Hippocampal formation (tissue), 2 donors: ENCODE measurements around the gene ADRB2.

Experiments
- DNase-seq, 2 donors: peaks; one replicate each; lab custom pipeline; 2025; lab: John Stamatoyannopoulos, UW

Gene ADRB2

DNA sequence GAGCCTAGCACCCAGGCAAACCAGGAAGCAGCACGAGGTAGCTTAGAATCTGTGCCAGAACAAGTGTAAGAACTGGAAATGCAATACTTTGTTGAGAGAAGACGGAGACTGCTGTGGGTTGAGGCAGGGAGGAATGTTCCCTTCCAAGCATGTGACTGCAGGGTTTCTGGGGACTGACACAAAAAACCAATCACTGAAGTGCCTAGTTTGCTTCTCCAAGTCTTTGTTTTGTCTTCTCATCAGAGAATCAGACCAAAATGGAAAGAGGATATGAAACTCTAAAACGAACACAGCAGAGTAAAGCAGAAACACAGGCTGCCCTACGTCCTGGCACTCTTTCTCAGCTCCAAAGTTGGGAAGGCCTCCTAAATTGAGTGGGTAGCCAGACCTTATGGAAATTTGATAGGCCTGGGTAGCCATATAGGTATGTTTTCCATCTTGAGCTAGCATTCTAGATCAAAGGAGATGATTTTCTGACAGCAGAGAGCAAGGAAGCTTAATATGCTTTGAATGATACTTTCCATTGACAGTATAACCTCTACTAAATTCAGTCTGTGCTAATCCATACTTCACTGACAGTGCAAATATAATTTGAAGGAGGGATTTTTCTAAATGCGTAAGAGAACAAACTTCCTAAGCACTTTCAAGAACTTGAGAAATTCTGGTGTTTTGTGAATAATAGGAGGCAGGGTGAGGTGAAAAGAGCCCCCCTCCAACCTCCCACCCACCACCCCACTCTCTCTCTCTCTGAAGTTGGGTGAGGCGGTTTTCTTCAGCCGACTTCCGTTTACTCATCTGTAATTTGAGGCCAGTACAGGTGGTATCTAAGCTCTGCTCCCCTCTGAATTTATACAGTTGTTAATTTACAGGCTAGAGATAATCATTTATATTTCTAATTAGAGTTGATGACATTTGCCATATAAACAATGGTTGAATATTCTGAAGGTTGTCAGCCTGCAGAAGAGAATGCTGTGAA lies 5.5 kb downstream of the ADRB2 start:
- DNase-seq: peak; percentile 30 to 35

DNA sequence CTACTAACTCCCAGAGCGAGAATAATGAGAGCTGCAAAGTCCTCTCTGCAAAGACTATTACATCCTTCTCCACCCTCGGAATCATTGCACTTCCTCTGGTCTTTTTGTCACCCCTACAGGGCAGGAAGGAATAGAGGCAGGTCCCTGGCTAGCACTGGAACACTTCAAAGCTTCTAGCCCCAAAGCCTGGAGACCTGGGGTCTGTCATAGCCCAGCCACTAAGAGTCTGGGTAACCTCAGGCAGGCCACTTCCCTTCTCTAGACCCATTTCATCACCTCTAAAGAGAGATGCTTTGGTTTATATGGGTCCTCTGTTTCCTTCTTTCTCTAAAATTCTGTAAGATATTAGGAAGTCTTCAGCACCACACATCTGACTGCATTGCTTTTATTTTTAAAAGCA lies 6.7 kb downstream of the ADRB2 start:
- DNase-seq: no peak

GRCh38 chr5:148833925-148834324 lies 7.5 kb downstream of the ADRB2 start:
- no peak for DNase-seq

- no peak for DNase-seq
Observed at GRCh38 chr5:148834689-148835088, 8.3 kb downstream of the ADRB2 start.

GRCh38 chr5:148836272-148837250 lies 10.2 kb downstream of the ADRB2 start:
- DNase-seq: no peak

DNA sequence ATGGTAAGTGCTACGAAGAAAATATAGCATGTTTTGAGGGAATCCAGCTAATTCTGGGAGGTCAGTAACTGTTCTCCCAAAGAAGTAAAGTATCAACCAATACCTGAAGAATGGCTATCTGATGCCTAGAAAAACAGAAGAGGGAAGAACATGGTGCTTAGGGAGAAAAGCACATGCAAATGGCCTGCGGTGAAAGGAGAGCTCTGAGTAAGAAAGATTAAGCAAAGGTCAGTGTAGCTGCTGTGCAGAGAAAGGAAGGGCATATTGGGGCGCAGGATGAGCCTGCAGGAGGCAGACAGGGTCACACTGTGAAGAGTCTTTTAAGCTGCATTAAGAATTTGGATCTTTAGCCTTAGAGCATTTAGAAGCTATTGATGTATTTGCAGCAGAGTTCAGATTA lies 11.0 kb downstream of the ADRB2 start:
- no peak for DNase-seq

DNA sequence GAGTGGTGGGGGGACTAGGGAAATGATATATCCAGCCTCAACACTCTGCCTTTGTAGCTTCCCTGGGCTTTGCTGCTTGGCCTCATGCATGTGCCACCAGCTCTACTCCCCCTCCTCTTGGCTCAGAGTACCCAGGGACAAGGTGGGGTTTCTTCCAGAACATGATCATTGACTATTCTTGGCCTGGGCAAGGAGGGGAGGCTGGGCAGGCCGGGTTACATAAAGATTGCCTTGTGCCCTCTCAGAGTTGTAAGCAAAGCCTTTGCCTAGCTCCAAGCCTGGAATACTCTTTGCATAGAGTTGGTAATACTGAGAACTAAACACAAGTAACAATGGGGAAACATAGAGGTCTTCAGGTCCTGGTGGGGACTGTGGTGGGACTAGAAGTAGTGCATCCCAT lies 11.9 kb downstream of the ADRB2 start:
- DNase-seq: no peak

GRCh38 chr5:148839960-148840359 lies 13.5 kb downstream of the ADRB2 start:
- no peak for DNase-seq

DNA sequence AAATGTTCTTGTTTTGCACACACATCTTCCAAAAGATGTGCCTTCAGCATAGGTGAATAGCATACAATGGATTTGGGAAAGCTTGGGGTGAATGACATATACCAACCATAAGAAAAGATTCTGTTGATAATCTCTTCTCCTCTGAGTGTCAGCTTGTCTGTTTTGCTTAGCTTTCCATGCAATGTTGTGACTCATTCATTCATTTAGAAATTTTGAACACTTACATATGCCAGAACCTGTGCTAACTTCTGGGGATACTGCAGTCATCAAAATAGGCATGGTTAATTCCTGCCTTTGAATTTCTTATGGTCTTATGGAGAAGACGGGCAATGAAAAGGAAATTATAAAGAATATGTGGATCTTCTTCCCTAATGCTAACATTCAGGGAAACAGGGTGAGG lies 14.1 kb downstream of the ADRB2 start:
- DNase-seq: no peak

- DNase-seq: no peak
Observed at GRCh38 chr5:148841519-148841918, 15.1 kb downstream of the ADRB2 start.

- DNase-seq: no peak
Observed at GRCh38 chr5:148842161-148842560, 15.8 kb downstream of the ADRB2 start.

- DNase-seq: no peak
Observed at GRCh38 chr5:148843510-148844318, 17.3 kb downstream of the ADRB2 start.

- no peak for DNase-seq
Observed at GRCh38 chr5:148844433-148845280, 18.2 kb downstream of the ADRB2 start.

- DNase-seq: no peak
Observed at GRCh38 chr5:148846930-148847329, 20.5 kb downstream of the ADRB2 start.

DNA sequence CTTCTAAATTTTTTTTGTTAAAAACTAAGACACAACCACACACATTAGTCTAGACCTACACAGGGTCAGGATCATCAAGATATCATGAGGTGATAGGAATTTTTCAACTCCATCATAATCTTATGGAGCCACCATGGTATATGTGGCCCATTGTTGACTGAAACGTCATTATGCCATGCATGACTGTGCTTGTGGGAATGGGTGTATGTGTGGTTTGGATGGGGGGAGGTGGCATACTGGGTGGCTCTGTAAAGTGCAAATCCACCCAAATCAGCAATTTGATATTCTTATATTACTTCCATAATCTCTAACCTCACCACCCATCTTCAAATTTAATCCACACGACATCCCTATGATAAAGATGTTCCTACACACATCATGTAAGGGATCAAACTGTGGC lies 21.0 kb downstream of the ADRB2 start:
- no peak for DNase-seq

DNA sequence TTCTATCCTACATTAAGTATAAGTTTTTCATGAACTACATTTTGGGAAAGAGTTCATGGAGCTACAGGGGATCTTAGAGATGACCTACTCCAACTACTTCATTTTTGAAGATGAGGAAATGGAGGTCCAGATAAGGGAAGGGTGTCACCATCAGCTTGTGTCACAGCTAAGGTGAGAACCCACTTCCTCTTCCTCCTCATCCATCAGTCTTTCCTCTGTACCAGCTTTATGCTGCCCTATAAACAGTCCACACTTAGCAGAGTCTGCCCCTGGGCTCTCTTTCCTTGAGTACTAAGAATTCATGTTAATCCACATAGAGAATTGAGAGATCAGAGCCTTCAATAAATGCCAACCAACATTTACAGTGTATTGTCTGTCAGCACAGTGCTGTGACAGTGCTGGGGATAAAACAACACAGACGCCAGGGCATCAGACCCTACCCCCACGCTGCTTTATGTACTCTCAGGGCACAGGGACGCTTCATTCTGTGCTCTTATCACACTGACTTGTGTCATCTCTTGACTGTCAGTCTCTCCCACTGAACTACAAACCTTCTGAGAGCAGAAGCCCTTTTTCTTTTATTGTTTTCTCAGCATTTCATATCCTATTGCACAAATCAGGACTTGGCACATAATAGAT lies 22.1 kb downstream of the ADRB2 start:
- no peak for DNase-seq

GRCh38 chr5:148849461-148849860 lies 23.1 kb downstream of the ADRB2 start:
- no peak for DNase-seq

DNA sequence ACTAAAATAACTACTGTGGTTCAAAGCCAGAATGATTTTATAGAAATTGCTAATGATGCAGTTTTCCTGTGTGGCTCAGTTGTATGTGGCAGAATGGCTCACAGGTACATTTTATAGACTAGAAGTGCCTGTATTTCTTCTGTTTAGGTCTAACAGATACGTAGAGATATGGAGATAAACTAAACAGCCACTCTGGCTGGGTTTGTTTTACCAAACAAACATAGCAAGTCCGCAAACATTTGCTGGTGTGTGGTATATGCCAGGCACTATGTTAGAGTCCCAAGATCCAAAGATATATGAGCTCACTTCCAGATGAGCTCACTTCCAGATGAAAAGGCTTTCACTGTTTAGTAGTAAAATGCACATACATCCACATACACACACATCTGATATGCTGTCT lies 24.4 kb downstream of the ADRB2 start:
- no peak for DNase-seq

DNA sequence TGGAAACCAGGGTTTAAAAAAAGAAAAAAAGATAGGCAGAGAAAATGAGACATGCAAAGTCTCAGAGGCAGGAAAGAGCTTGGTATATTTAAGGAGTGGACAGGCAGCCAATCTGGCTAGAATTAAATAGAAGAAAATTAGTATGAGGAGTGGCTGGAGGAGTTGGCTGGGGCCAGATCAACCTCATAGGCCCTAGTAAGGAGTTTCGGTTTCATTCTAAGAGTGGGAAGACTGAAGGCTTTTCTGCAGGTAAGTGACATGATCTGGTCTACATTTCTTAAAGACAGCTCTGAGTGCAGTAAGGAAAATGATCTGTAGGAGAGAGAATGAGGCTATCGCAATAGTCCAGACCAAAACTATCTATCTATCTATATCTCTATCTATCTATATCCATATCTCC lies 27.5 kb downstream of the ADRB2 start:
- DNase-seq: no peak
